Natural killer cell treated with Interleukin-12 subunit alpha and Interleukin-12 subunit beta and Interleukin-15 and Interleukin-18, amount 100 ng/mL, for 72 hours (primary cell): ENCODE data around the gene USP30. TPM values are rescaled to one million over a fixed set of nuclear protein-coding genes. Genes with fewer than 3 reads are reported as not detected.

Experiments
- ATAC-seq, 2 donors: fragments of 150-1000 bp; cut with Tn5 transposase in 1 of 2; sonication (Bioruptor Pico), chemical (Tn5 transposase) in 1 of 2; 2 replicates each; pipeline ENCODE4 v1.10.0; 2021
- DNase-seq: peaks from one replicate; pipeline ENCODE4 v3.0.0; 2022; ENCODE audit warnings: low spot score
- H3K27ac Mint-ChIP-seq, 2 donors: 1 replicate in 1 of 2; 2 replicates in 1 of 2; pipeline ENCODE4 v1.8.0; 2022; ENCODE audit warnings: mixed read lengths in 2 of 2, mild to moderate bottlenecking in 1 of 2, moderate library complexity in 1 of 2
- H3K27me3 Mint-ChIP-seq, 2 donors: 1 replicate in 1 of 2; 2 replicates in 1 of 2; pipeline ENCODE4 v1.8.0; 2022; ENCODE audit warnings: mixed read lengths in 2 of 2
- H3K36me3 Mint-ChIP-seq: one replicate; pipeline ENCODE4 v1.8.0; 2022; ENCODE audit warnings: mixed read lengths
- H3K4me1 Mint-ChIP-seq, 2 donors: 1 replicate in 1 of 2; 2 replicates in 1 of 2; pipeline ENCODE4 v1.8.0; 2022; ENCODE audit warnings: low read depth in 2 of 2, mixed read lengths in 2 of 2, mild to moderate bottlenecking in 1 of 2
- H3K4me3 Mint-ChIP-seq: one replicate; pipeline ENCODE4 v1.8.0; 2022; ENCODE audit warnings: mixed read lengths
- H3K9me3 Mint-ChIP-seq: 2 replicates; pipeline ENCODE4 v1.8.0; 2022; ENCODE audit warnings: mixed read lengths
- total RNA-seq, 2 donors: library from RNA; stranded (reverse); gene quantifications; one replicate each; pipeline ENCODE4 v1.2.3, GENCODE V29; 2022

Gene USP30
- total RNA-seq, 2 donors from 2014 or later = 8.5 to 11.4 TPM

DNA sequence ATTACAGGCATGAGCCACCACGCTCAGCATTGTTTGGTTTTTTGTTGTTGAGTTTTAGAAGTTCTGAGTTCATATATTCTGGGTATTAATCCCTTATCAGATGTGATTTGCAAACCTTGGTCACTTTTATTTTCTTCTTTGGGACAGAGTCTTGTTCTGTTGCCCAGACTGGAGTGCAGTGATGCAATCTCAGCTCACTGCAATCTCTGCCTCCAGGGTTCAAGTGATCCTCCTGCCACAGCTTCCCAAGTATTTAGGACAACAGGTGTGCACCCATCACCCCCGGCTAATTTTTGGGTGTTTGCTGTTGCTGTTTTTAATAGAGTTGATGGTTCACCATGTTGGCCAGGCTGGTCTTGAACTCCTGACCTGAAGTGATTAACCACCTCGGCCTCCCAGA is 11.8 kb downstream of the USP30 start:
- DNase-seq = no peak
- H3K4me3 Mint-ChIP-seq = no peak overlapping the region
- no peak for ATAC-seq
- H3K27me3 Mint-ChIP-seq = no peaks in the 10 kb centered on the region
- H3K36me3 Mint-ChIP-seq = no peaks in the 10 kb centered on the region
- H3K4me1 Mint-ChIP-seq = peaks cover 0 to 3% of the 10 kb centered on the region in 2 donors
- H3K27ac Mint-ChIP-seq = no peak overlapping the region
- no peaks in the 10 kb centered on the region for H3K9me3 Mint-ChIP-seq

GRCh38 chr12:109065154-109065852 is 12.9 kb downstream of the USP30 start:
- Mint-ChIP-seq H3K4me1 (peaks cover 0 to 3% of the 10 kb centered on the region in 2 donors), H3K9me3 (no peaks in the 10 kb centered on the region), H3K27ac (no peak overlapping the region), H3K27me3 (no peaks in the 10 kb centered on the region), H3K4me3 (no peak overlapping the region), H3K36me3 (no peaks in the 10 kb centered on the region)
- ATAC-seq = no peak
- no peak for DNase-seq

DNA sequence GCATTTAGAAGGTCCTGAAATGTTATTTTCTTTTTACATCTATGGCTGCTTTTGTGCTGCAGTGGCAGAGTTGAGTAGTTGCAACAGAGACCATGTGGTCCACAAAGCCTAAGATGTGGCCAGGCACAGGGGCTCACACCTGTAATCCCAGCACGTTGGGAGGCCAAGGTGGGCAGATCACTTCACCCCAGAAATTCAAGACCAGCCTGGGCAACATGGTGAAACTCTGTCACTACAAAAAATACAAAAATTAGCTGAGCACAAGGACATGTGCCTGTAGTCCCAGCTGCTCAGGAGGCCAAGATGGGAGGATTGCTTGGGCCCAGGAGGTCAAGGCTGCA is 13.4 kb downstream of the USP30 start:
- no peaks in the 10 kb centered on the region for H3K36me3 Mint-ChIP-seq
- no peaks in the 10 kb centered on the region for H3K9me3 Mint-ChIP-seq
- ATAC-seq (no peak), DNase-seq (no peak)
- H3K27ac Mint-ChIP-seq = no peak overlapping the region
- H3K4me3 Mint-ChIP-seq = no peak overlapping the region
- no peaks in the 10 kb centered on the region for H3K27me3 Mint-ChIP-seq
- peaks cover 0 to 3% of the 10 kb centered on the region in 2 donors for H3K4me1 Mint-ChIP-seq

DNA sequence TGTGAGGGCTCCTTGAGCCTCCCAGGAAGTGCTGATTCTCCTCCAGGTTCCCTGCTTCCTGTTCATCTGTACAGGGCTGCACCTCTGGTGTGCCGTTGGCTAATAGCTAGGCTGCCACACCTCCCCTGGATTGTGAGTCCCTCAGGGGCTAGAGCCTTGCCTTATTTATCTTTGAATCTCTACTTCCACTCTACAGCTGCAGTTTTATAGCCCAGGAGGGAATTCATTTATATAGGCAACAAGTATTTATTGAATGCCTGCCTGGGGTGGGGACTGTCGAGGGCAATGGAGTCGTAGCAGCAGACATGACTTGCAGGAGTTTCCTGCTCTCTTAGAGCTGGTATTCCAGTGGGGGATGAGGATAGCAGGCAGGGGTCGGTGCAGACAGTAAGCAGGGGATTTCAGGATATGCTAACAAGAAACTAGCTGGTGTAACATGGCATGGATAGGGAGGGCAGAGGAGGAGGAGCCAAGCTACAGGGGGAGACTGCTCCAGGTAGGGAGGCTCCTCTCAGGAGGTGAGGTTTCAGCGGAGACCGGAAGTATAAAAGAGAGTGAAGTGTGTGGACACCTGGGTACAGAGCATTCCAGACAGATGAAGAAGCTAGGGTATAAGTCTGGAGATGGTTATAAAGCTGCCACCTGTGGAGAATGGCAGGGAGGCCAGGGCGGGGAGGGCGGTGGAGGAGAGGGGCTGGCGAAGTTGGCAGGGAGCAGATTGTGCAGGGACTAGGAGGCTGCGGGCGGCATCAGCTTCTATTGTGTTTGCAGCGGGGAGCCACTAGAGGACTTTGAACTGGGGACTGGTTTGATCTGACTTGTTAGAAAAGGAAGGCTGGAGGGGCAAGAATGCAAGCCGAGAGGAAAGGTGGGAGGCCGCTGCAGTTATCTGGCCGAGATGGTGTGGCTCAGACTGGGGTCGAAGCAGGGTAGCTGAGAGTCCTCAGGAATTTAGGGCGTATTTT is 17.2 kb downstream of the USP30 start:
- H3K36me3 Mint-ChIP-seq = peaks cover 8% of the 10 kb centered on the region
- no peaks in the 10 kb centered on the region for H3K27me3 Mint-ChIP-seq
- H3K4me1 Mint-ChIP-seq = no peaks in the 10 kb centered on the region
- H3K4me3 Mint-ChIP-seq = no peak overlapping the region
- DNase-seq (no peak), ATAC-seq (no peak)
- no peak overlapping the region for H3K27ac Mint-ChIP-seq
- no peaks in the 10 kb centered on the region for H3K9me3 Mint-ChIP-seq

- Mint-ChIP-seq H3K27me3 (no peaks in the 10 kb centered on the region), H3K4me1 (no peaks in the 10 kb centered on the region)
- no peak for DNase-seq
These were observed 22.5 kb downstream of the USP30 start for GRCh38 chr12:109074866-109075265.

GRCh38 chr12:109082751-109083150 is 30.4 kb downstream of the USP30 start:
- Mint-ChIP-seq H3K4me3 (no peak overlapping the region), H3K9me3 (no peaks in the 10 kb centered on the region), H3K36me3 (peaks cover 31% of the 10 kb centered on the region), H3K27ac (no peak overlapping the region), H3K4me1 (no peaks in the 10 kb centered on the region), H3K27me3 (no peaks in the 10 kb centered on the region)
- DNase-seq (no peak), ATAC-seq (no peak)

More at GRCh38 chr12:109074866-109075265, 22.5 kb downstream of the USP30 start:
- no peak overlapping the region for H3K27ac Mint-ChIP-seq
- H3K4me3 Mint-ChIP-seq = no peak overlapping the region
- no peak for ATAC-seq
- H3K9me3 Mint-ChIP-seq = no peaks in the 10 kb centered on the region
- peaks cover 35% of the 10 kb centered on the region for H3K36me3 Mint-ChIP-seq

DNA sequence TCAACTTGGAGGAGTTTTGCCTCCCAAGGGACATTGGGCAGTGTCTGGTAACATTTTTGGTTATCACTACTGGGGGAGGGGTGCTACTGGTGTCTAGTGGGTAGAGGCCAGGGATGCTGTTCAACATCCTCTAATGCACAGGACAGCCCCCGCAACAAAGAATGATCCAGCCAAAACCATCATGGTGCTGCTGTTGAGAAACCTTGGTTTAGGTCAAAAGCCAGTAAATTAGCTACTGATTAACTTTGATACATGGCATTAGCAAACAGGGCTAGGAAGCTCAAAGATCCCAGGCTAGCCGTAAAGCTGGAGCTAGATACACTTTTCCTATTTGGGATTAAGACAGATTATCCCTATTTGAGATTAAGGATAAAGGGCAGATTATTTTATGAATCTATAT is 32.0 kb downstream of the USP30 start:
- no peaks in the 10 kb centered on the region for H3K27me3 Mint-ChIP-seq
- DNase-seq = no peak
- H3K36me3 Mint-ChIP-seq = peaks cover 21% of the 10 kb centered on the region
- H3K4me1 Mint-ChIP-seq = no peaks in the 10 kb centered on the region
- H3K9me3 Mint-ChIP-seq = no peaks in the 10 kb centered on the region
- no peak overlapping the region for H3K4me3 Mint-ChIP-seq
- H3K27ac Mint-ChIP-seq = no peak overlapping the region
- ATAC-seq = no peak

GRCh38 chr12:109085590-109085989 is 33.2 kb downstream of the USP30 start:
- Mint-ChIP-seq H3K36me3 (peaks cover 11% of the 10 kb centered on the region), H3K4me3 (no peak overlapping the region), H3K27ac (no peak overlapping the region), H3K27me3 (no peaks in the 10 kb centered on the region), H3K4me1 (peaks cover 0 to 1% of the 10 kb centered on the region in 2 donors), H3K9me3 (no peaks in the 10 kb centered on the region)
- DNase-seq (no peak), ATAC-seq (no peak)

- Mint-ChIP-seq H3K27ac (no peak overlapping the region), H3K4me3 (no peak overlapping the region), H3K27me3 (no peaks in the 10 kb centered on the region), H3K36me3 (peaks cover 5% of the 10 kb centered on the region), H3K4me1 (peaks cover 7 to 9% of the 10 kb centered on the region in 2 donors), H3K9me3 (no peaks in the 10 kb centered on the region)
- DNase-seq (no peak), ATAC-seq (no peak)
These were observed 34.9 kb downstream of the USP30 start for GRCh38 chr12:109087250-109087649.

DNA sequence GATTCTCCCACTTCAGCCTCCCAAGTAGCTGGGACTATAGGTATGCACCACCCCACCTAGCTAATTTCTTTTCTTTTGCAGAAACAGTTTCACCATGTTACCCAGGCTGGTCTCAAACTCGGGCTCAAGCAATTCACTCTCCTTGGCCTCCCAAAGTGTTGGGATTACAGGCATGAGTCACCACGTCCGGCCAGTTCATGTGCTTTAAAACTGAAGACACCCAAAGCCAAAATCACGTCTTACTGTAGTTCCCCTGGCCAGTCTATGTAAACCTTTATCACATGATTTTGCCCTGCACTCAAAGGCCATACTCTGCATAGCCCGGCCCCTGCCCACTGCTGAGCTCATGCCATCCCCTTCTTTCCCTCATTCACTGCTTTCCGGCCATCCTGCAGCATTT is 36.4 kb downstream of the USP30 start:
- Mint-ChIP-seq H3K36me3 (peaks cover 5% of the 10 kb centered on the region), H3K9me3 (no peaks in the 10 kb centered on the region), H3K27me3 (no peaks in the 10 kb centered on the region), H3K4me1 (peaks cover 23 to 24% of the 10 kb centered on the region in 2 donors), H3K27ac (peak overlapping the region in 1 of 2 donors; percentile 63), H3K4me3 (no peak overlapping the region)
- ATAC-seq (no peak), DNase-seq (no peak)

- Mint-ChIP-seq H3K9me3 (no peaks in the 10 kb centered on the region), H3K4me1 (peaks cover 26 to 29% of the 10 kb centered on the region in 2 donors), H3K4me3 (no peak overlapping the region), H3K36me3 (peaks cover 5% of the 10 kb centered on the region), H3K27ac (peak overlapping the region in 1 of 2 donors; percentile 63), H3K27me3 (no peaks in the 10 kb centered on the region)
- ATAC-seq (no peak), DNase-seq (no peak)
These were observed 37.3 kb downstream of the USP30 start for GRCh38 chr12:109089683-109090082.

DNA sequence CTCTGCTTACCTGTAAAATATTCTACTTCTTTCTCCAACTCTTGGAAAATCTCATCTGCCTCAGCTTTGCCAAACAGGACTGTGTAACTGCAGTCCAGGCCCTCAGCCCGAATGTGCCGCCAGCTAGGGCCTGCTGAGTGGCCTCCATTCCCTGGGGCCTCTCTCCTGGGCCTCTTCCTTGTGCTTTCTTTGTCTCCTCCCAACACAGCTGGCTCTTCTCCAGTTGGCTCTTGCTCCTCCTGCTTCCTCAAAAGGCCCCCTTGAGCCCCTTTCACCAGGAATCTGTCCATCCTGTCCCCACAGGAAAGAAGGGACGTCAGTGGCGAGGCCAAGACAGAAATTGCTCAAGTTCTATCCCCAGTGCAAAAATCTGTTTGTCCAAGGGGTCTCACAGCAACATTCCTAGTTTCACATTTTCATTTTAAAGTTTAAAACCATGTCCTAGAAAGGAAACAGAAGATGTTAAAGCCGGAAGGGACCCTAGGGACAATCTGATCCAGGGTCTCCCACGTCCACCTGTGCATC is 40.2 kb downstream of the USP30 start:
- Mint-ChIP-seq H3K4me1 (peaks cover 26 to 29% of the 10 kb centered on the region in 2 donors), H3K9me3 (no peaks in the 10 kb centered on the region), H3K27me3 (no peaks in the 10 kb centered on the region), H3K27ac (peak overlapping the region; percentile 71 to 72), H3K4me3 (peak overlapping the region; percentile 77), H3K36me3 (no peaks in the 10 kb centered on the region)
- DNase-seq (no peak), ATAC-seq (no peak)

DNA sequence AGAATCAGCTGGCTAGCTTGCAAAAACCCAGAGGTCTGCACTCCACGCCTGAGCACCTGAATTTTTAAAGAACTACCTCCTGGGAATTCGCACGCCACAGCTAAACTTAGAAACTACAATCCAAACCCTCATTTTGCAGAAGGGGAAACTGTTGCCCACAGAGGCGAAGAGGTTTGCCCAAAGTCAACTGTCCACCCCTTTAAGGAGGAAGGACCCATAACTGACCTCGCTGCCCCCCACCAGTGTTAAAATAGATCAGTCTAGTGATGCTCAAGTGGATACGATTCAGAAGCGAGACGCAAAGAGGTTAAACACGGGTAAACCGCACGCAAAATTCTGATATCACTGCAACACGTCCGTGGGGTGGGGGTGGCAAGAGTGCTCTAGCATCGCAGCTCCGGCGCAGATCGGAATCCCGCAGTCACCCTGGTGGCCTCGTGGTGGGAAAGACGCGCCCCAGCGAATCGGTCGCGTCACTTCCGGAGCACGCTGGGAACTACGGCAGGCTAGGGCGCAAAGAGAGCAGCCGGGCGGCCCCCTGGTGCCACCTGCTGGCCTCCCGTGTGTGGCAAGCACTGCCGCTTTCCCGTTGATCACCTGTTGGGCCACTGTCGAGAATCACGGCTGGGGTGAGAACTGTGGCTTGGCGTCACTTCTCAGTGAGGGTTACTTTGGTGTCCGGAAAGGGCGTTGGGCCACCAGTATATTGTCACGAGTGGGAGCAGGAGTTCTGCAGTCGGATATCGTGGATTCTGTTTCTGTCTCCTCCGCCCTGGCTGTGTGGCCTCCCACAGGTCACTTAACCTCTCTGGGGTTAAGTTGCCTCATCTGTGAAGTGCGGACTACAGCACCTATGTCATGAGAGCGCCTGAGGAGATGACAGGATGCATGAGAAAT is 40.9 kb downstream of the USP30 start, which contains the start of gene ALKBH2:
ALKBH2 (minus strand) TSS at position 451 of the 897 bp plus-strand sequence. CDS start 686 bp downstream, outside the sequence.
- Mint-ChIP-seq H3K27me3 (no peaks in the 10 kb centered on the region), H3K9me3 (no peaks in the 10 kb centered on the region), H3K4me3 (peak within 1 kb of the TSS; percentile 77), H3K27ac (peak within 1 kb of the TSS; percentile 71 to 72), H3K36me3 (no peaks in the 10 kb centered on the region), H3K4me1 (peaks cover 27 to 29% of the 10 kb centered on the region in 2 donors)
- DNase-seq (peak; percentile 96), ATAC-seq (peak; percentile 82 to 85)
